Activated T-cell treated with anti-CD3 and anti-CD28 coated beads, Interleukin-2, amount 50 U/mL, for 24 hours (primary cell): Measurements from ENCODE around the gene GRK5.
"Not testable (repeated sequence)": the region's sequence is repeated elsewhere in the genome, so short reads cannot be mapped to it uniquely, and the experiment has no call there.

Source experiments
- DNase-seq: peaks from one replicate; pipeline ENCODE4 v3.0.0-alpha.2; 2020
- H3K27ac Mint-ChIP-seq: 2 replicates; pipeline ENCODE4 v1.8.0; 2020; ENCODE audit warnings: mild to moderate bottlenecking, mixed read lengths
- H3K27me3 Mint-ChIP-seq: 2 replicates; pipeline ENCODE4 v1.8.0; 2020; ENCODE audit warnings: mixed read lengths
- H3K36me3 Mint-ChIP-seq: 2 replicates; pipeline ENCODE4 v1.8.0; 2020; ENCODE audit warnings: low read depth, mixed read lengths
- H3K4me1 Mint-ChIP-seq: 2 replicates; pipeline ENCODE4 v1.8.0; 2020; ENCODE audit warnings: low read depth, mixed read lengths
- H3K4me3 Mint-ChIP-seq: 2 replicates; pipeline ENCODE4 v1.8.0; 2020; ENCODE audit warnings: mild to moderate bottlenecking, moderate library complexity, mixed read lengths
- H3K9me3 Mint-ChIP-seq: 2 replicates; pipeline ENCODE4 v1.8.0; 2020; ENCODE audit warnings: mixed read lengths

GRK5 gene

GRCh38 chr10:119257899-119258419 lies 50.6 kb downstream of the GRK5 start:
- DNase-seq: no peak
- Mint-ChIP-seq H3K4me3 (no peak overlapping the region), H3K36me3 (peaks cover 8% of the 10 kb centered on the region), H3K4me1 (peaks cover 36% of the 10 kb centered on the region), H3K27me3 (no peaks in the 10 kb centered on the region), H3K27ac (no peak overlapping the region), H3K9me3 (no peaks in the 10 kb centered on the region)

- no peak overlapping the region for H3K27ac Mint-ChIP-seq
- peaks cover 24% of the 10 kb centered on the region for H3K4me1 Mint-ChIP-seq
- no peak overlapping the region for H3K4me3 Mint-ChIP-seq
- no peaks in the 10 kb centered on the region for H3K27me3 Mint-ChIP-seq
- DNase-seq: no peak
- H3K9me3 Mint-ChIP-seq: no peaks in the 10 kb centered on the region
- H3K36me3 Mint-ChIP-seq: peaks cover 8% of the 10 kb centered on the region
These were observed 52.0 kb downstream of the GRK5 start for GRCh38 chr10:119259345-119259744.

- DNase-seq: not testable (repeated sequence)
These were observed 53.6 kb downstream of the GRK5 start for GRCh38 chr10:119261016-119261415.

GRCh38 chr10:119263951-119264617 lies 56.7 kb downstream of the GRK5 start:
- peak overlapping the region; percentile 1 for H3K27ac Mint-ChIP-seq
- H3K9me3 Mint-ChIP-seq: no peaks in the 10 kb centered on the region
- no peak overlapping the region for H3K4me3 Mint-ChIP-seq
- no peaks in the 10 kb centered on the region for H3K27me3 Mint-ChIP-seq
- DNase-seq: no peak
- peaks cover 26% of the 10 kb centered on the region for H3K4me1 Mint-ChIP-seq
- H3K36me3 Mint-ChIP-seq: peaks cover 8% of the 10 kb centered on the region

More at GRCh38 chr10:119261016-119261415, 53.6 kb downstream of the GRK5 start:
- not testable (repeated sequence) for H3K27me3 Mint-ChIP-seq, H3K9me3 Mint-ChIP-seq, H3K27ac Mint-ChIP-seq, H3K4me3 Mint-ChIP-seq
- Mint-ChIP-seq H3K36me3 (peaks cover 10% of the 10 kb centered on the region), H3K4me1 (peaks cover 16% of the 10 kb centered on the region)

GRCh38 chr10:119265691-119266090 lies 58.3 kb downstream of the GRK5 start:
- DNase-seq: no peak
- Mint-ChIP-seq H3K36me3 (peaks cover 10% of the 10 kb centered on the region), H3K27me3 (no peaks in the 10 kb centered on the region), H3K4me1 (peaks cover 38% of the 10 kb centered on the region), H3K9me3 (no peaks in the 10 kb centered on the region), H3K4me3 (no peak overlapping the region), H3K27ac (no peak overlapping the region)

- Mint-ChIP-seq H3K9me3 (no peaks in the 10 kb centered on the region), H3K4me1 (peaks cover 53% of the 10 kb centered on the region), H3K4me3 (no peak overlapping the region), H3K27ac (no peak overlapping the region), H3K27me3 (no peaks in the 10 kb centered on the region), H3K36me3 (peaks cover 5% of the 10 kb centered on the region)
- no peak for DNase-seq
These were observed 60.0 kb downstream of the GRK5 start for GRCh38 chr10:119267384-119267783.

GRCh38 chr10:119268428-119268827 lies 61.1 kb downstream of the GRK5 start:
- Mint-ChIP-seq H3K27ac (peak overlapping the region; percentile 93), H3K36me3 (peaks cover 5% of the 10 kb centered on the region), H3K9me3 (no peaks in the 10 kb centered on the region), H3K4me1 (peaks cover 58% of the 10 kb centered on the region), H3K4me3 (no peak overlapping the region), H3K27me3 (no peaks in the 10 kb centered on the region)
- DNase-seq: no peak

GRCh38 chr10:119268871-119269506 lies 61.6 kb downstream of the GRK5 start:
- Mint-ChIP-seq H3K4me1 (peaks cover 58% of the 10 kb centered on the region), H3K27ac (peak overlapping the region; percentile 93), H3K27me3 (no peaks in the 10 kb centered on the region), H3K4me3 (peak overlapping the region; percentile 37), H3K9me3 (no peaks in the 10 kb centered on the region), H3K36me3 (peaks cover 5% of the 10 kb centered on the region)
- DNase-seq: peak; percentile 71

- Mint-ChIP-seq H3K4me3 (no peak overlapping the region), H3K27me3 (no peaks in the 10 kb centered on the region), H3K27ac (peak overlapping the region; percentile 93), H3K9me3 (no peaks in the 10 kb centered on the region), H3K36me3 (peaks cover 5% of the 10 kb centered on the region), H3K4me1 (peaks cover 63% of the 10 kb centered on the region)
- no peak for DNase-seq
These were observed 62.4 kb downstream of the GRK5 start for GRCh38 chr10:119269737-119270136.

- Mint-ChIP-seq H3K4me1 (peaks cover 70% of the 10 kb centered on the region), H3K9me3 (no peaks in the 10 kb centered on the region), H3K27ac (peak overlapping the region; percentile 80), H3K27me3 (no peaks in the 10 kb centered on the region), H3K4me3 (peak overlapping the region; percentile 30), H3K36me3 (peaks cover 5% of the 10 kb centered on the region)
- DNase-seq: peak; percentile 67
These were observed 63.5 kb downstream of the GRK5 start for GRCh38 chr10:119270762-119271366.

- peaks cover 68% of the 10 kb centered on the region for H3K4me1 Mint-ChIP-seq
- H3K27ac Mint-ChIP-seq, H3K4me3 Mint-ChIP-seq: not testable (repeated sequence)
These were observed 65.0 kb downstream of the GRK5 start for GRCh38 chr10:119272338-119272734.

GRCh38 chr10:119272736-119273135 lies 65.4 kb downstream of the GRK5 start:
- no peak overlapping the region for H3K27ac Mint-ChIP-seq
- H3K27me3 Mint-ChIP-seq: no peaks in the 10 kb centered on the region
- no peak overlapping the region for H3K4me3 Mint-ChIP-seq
- H3K9me3 Mint-ChIP-seq: no peaks in the 10 kb centered on the region
- no peak for DNase-seq
- peaks cover 3% of the 10 kb centered on the region for H3K36me3 Mint-ChIP-seq
- peaks cover 65% of the 10 kb centered on the region for H3K4me1 Mint-ChIP-seq

More at GRCh38 chr10:119272338-119272734, 65.0 kb downstream of the GRK5 start:
- DNase-seq, H3K36me3 Mint-ChIP-seq, H3K9me3 Mint-ChIP-seq, H3K27me3 Mint-ChIP-seq: not testable (repeated sequence)

GRCh38 chr10:119273413-119273812 lies 66.0 kb downstream of the GRK5 start:
- H3K4me1 Mint-ChIP-seq: peaks cover 58% of the 10 kb centered on the region
- H3K27ac Mint-ChIP-seq: no peak overlapping the region
- DNase-seq: no peak
- no peaks in the 10 kb centered on the region for H3K27me3 Mint-ChIP-seq
- no peak overlapping the region for H3K4me3 Mint-ChIP-seq
- H3K9me3 Mint-ChIP-seq: no peaks in the 10 kb centered on the region
- peaks cover 3% of the 10 kb centered on the region for H3K36me3 Mint-ChIP-seq

GRCh38 chr10:119274519-119275045 lies 67.2 kb downstream of the GRK5 start:
- Mint-ChIP-seq H3K9me3 (no peaks in the 10 kb centered on the region), H3K27me3 (no peaks in the 10 kb centered on the region), H3K27ac (no peak overlapping the region), H3K4me3 (no peak overlapping the region), H3K36me3 (no peaks in the 10 kb centered on the region), H3K4me1 (peaks cover 48% of the 10 kb centered on the region)
- no peak for DNase-seq

GRCh38 chr10:119275085-119275484 lies 67.7 kb downstream of the GRK5 start:
- no peak overlapping the region for H3K4me3 Mint-ChIP-seq
- H3K9me3 Mint-ChIP-seq: no peaks in the 10 kb centered on the region
- H3K27me3 Mint-ChIP-seq: no peaks in the 10 kb centered on the region
- H3K36me3 Mint-ChIP-seq: no peaks in the 10 kb centered on the region
- no peak for DNase-seq
- peaks cover 45% of the 10 kb centered on the region for H3K4me1 Mint-ChIP-seq
- H3K27ac Mint-ChIP-seq: no peak overlapping the region
